HepG2 (cell line): ENCODE measurements around the gene CPM. TPM values are rescaled to one million over a fixed set of nuclear protein-coding genes. Genes with fewer than 3 reads are reported as not detected.

Source experiments
- ELF4 ChIP-seq: sonication (generic); formaldehyde crosslinking; IDR thresholded peaks from 2 replicates; pipeline ENCODE4 v1.5.0; 2020; ENCODE audit warnings: missing genetic modification reagents, mild to moderate bottlenecking, moderate library complexity, borderline replicate concordance
- ESRRA ChIP-seq: sonication (generic); formaldehyde crosslinking; IDR thresholded peaks from 2 replicates; pipeline ENCODE4 v1.5.1; 2020; ENCODE audit warnings: mild to moderate bottlenecking, low read depth, missing genetic modification reagents
- ETV6 ChIP-seq: sonication (generic); formaldehyde crosslinking; conservative IDR thresholded peaks from 2 replicates; pipeline ENCODE4 v1.4.0; 2020; ENCODE audit warnings: missing genetic modification reagents
- GATA4 ChIP-seq: sonication (generic); IDR thresholded peaks from 2 replicates; pipeline ENCODE4 v1.6.1; 2016; ENCODE audit warnings: antibody characterized with exemption, low read depth, borderline replicate concordance
- KLF6 ChIP-seq: IDR thresholded peaks from 2 replicates; pipeline ENCODE4 v1.8.0; 2016; ENCODE audit warnings: missing biosample characterization, missing genetic modification reagents
- MAFF ChIP-seq: IDR thresholded peaks from 2 replicates; pipeline ENCODE4 v1.6.1; 2011; ENCODE audit warnings: low read depth, low read length, improper control_type of control experiment
- MLLT10 ChIP-seq: sonication (generic); formaldehyde crosslinking; IDR thresholded peaks from 2 replicates; pipeline ENCODE4 v1.4.0; 2020; ENCODE audit warnings: missing genetic modification reagents
- MXI1 ChIP-seq: IDR thresholded peaks from 3 replicates; pipeline ENCODE4 v1.6.1; 2012; ENCODE audit warnings: low read depth, low read length, inconsistent platforms, borderline replicate concordance
- RXRA ChIP-seq: sonication (generic); formaldehyde crosslinking; IDR thresholded peaks from 2 replicates; pipeline ENCODE4 v1.5.1; 2020; ENCODE audit warnings: missing genetic modification reagents
- ZFX ChIP-seq: sonication (generic); formaldehyde crosslinking; IDR thresholded peaks from 2 replicates; pipeline ENCODE4 v1.4.0; 2020; ENCODE audit warnings: mild to moderate bottlenecking, low read depth, missing genetic modification reagents, moderate library complexity
- ZNF143 ChIP-seq: sonication (generic); formaldehyde crosslinking; IDR thresholded peaks from 2 replicates; pipeline ENCODE4 v1.4.0; 2020; ENCODE audit warnings: missing genetic modification reagents
- ZNF343 ChIP-seq: sonication (generic); formaldehyde crosslinking; IDR thresholded peaks from 2 replicates; pipeline ENCODE4 v1.4.0; 2020; ENCODE audit warnings: mild to moderate bottlenecking, missing genetic modification reagents
- ZNF44 ChIP-seq: sonication (generic); formaldehyde crosslinking; IDR thresholded peaks from 2 replicates; pipeline ENCODE4 v1.5.1; 2020; ENCODE audit warnings: mild to moderate bottlenecking, missing genetic modification reagents
- ZNF776 ChIP-seq: sonication (generic); formaldehyde crosslinking; IDR thresholded peaks from 2 replicates; pipeline ENCODE4 v1.4.0; 2020; ENCODE audit warnings: mild to moderate bottlenecking, missing genetic modification reagents
- ZSCAN29 ChIP-seq: sonication (generic); formaldehyde crosslinking; conservative IDR thresholded peaks from 2 replicates; pipeline ENCODE4 v1.4.0; 2020; ENCODE audit warnings: mild to moderate bottlenecking, missing genetic modification reagents
- polyA plus RNA-seq, 8 experiments: library from polyadenylated mRNA; depleted of rRNA in 3 of 8; stranded (reverse) in 7 of 8; unstranded in 1 of 8; fragments of >200 nt; fragmentation: Illumina TruSeq in 4 of 8; extraction: Trizol in 4 of 8; gene quantifications; 2 replicates each; pipeline versions ENCODE4 v1.2.1 to v1.2.3, GENCODE V29; 2011 to 2016; ENCODE audit warnings: low read depth in 4 of 8, missing spikeins in 1 of 8, mixed read lengths in 1 of 8; ENCODE audit not compliant: insufficient read depth in 1 of 8
- total RNA-seq, 5 experiments: library from RNA; depleted of rRNA; stranded (reverse); fragments of >200 nt; fragmentation: Illumina TruSeq; extraction: Trizol; gene quantifications; 2 replicates each; pipeline ENCODE4 v1.2.3, GENCODE V29; 2016; ENCODE audit warnings: low read depth in 1 of 5
- TF ChIP-seq, protein P1 (sequence below): sonication (generic); formaldehyde crosslinking; IDR thresholded peaks from 2 replicates; pipeline ENCODE4 v1.8.0; 2022; ENCODE audit warnings: mild to moderate bottlenecking, missing genetic modification reagents; ENCODE audit not compliant: insufficient replicate concordance
- TF ChIP-seq, protein P2 (sequence below): sonication (generic); formaldehyde crosslinking; IDR thresholded peaks from 2 replicates; pipeline ENCODE4 v1.5.0; 2020; ENCODE audit warnings: mild to moderate bottlenecking, missing genetic modification reagents
- TF ChIP-seq, protein P3 (sequence below), 2 experiments: sonication (generic) in 1 of 2; formaldehyde crosslinking in 1 of 2; IDR thresholded peaks; 2 replicates each; pipeline versions ENCODE4 v1.4.0 to v1.6.1; 2018 to 2020; ENCODE audit warnings: missing genetic modification reagents in 2 of 2, borderline replicate concordance in 1 of 2, low read depth in 1 of 2, mild to moderate bottlenecking in 1 of 2, missing biosample characterization in 1 of 2
- TF ChIP-seq, protein P4 (sequence below): sonication (generic); formaldehyde crosslinking; IDR thresholded peaks from 2 replicates; pipeline ENCODE4 v1.5.0; 2020; ENCODE audit warnings: missing genetic modification reagents, mild to moderate bottlenecking, borderline replicate concordance
- TF ChIP-seq, protein P5 (sequence below): sonication (generic); formaldehyde crosslinking; IDR thresholded peaks from 2 replicates; pipeline ENCODE4 v1.4.0; 2020; ENCODE audit warnings: missing genetic modification reagents

The CPM gene
- total and polyA plus RNA-seq, 2 of the 13 experiments (the other 11 are each of a cell fraction or from before 2014, with no cell fraction given), result not detected

DNA sequence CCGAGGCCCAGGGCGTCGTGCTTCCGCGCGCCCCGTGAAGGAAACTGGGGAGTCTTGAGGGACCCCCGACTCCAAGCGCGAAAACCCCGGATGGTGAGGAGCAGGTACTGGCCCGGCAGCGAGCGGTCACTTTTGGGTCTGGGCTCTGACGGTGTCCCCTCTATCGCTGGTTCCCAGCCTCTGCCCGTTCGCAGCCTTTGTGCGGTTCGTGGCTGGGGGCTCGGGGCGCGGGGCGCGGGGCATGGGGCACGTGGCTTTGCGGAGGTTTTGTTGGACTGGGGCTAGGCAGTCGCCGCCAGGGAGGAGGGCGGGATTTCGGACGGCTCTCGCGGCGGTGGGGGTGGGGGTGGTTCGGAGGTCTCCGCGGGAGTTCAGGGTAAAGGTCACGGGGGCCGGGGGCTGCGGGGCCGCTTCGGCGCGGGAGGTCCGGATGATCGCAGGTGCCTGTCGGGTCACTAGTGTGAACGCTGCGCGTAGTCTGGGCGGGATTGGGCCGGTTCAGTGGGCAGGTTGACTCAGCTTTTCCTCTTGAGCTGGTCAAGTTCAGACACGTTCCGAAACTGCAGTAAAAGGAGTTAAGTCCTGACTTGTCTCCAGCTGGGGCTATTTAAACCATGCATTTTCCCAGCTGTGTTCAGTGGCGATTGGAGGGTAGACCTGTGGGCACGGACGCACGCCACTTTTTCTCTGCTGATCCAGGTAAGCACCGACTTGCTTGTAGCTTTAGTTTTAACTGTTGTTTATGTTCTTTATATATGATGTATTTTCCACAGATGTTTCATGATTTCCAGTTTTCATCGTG is 124.4 kb downstream of the CPM start (continued):
- no peak for TF ChIP-seq ZNF44 (CRISPR knock-in tag)
- peak; percentile 76; the same call in 1 of the 2 replicates for TF ChIP-seq KLF6 (CRISPR knock-in tag)
- 0 out of 2 replicates have a peak, but pooled peaks have one; percentile 46 for TF ChIP-seq ETV6 (CRISPR knock-in tag)
- TF ChIP-seq RXRA (CRISPR knock-in tag), result peak; percentile 96
- TF ChIP-seq, protein P1, sequence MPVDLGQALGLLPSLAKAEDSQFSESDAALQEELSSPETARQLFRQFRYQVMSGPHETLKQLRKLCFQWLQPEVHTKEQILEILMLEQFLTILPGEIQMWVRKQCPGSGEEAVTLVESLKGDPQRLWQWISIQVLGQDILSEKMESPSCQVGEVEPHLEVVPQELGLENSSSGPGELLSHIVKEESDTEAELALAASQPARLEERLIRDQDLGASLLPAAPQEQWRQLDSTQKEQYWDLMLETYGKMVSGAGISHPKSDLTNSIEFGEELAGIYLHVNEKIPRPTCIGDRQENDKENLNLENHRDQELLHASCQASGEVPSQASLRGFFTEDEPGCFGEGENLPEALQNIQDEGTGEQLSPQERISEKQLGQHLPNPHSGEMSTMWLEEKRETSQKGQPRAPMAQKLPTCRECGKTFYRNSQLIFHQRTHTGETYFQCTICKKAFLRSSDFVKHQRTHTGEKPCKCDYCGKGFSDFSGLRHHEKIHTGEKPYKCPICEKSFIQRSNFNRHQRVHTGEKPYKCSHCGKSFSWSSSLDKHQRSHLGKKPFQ (CRISPR knock-in tag), result peak; percentile 47
- TF ChIP-seq, protein P2, sequence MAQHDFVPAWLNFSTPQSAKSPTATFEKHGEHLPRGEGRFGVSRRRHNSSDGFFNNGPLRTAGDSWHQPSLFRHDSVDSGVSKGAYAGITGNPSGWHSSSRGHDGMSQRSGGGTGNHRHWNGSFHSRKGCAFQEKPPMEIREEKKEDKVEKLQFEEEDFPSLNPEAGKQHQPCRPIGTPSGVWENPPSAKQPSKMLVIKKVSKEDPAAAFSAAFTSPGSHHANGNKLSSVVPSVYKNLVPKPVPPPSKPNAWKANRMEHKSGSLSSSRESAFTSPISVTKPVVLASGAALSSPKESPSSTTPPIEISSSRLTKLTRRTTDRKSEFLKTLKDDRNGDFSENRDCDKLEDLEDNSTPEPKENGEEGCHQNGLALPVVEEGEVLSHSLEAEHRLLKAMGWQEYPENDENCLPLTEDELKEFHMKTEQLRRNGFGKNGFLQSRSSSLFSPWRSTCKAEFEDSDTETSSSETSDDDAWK (CRISPR knock-in tag), result no peak
- TF ChIP-seq ESRRA (CRISPR knock-in tag), result peak; percentile 14; the same call in 1 of the 2 replicates
- TF ChIP-seq MLLT10, result peak; percentile 98
- 0 out of 2 replicates have a peak, but pooled peaks have one; percentile 33 for TF ChIP-seq ZSCAN29
- TF ChIP-seq, protein P3, sequence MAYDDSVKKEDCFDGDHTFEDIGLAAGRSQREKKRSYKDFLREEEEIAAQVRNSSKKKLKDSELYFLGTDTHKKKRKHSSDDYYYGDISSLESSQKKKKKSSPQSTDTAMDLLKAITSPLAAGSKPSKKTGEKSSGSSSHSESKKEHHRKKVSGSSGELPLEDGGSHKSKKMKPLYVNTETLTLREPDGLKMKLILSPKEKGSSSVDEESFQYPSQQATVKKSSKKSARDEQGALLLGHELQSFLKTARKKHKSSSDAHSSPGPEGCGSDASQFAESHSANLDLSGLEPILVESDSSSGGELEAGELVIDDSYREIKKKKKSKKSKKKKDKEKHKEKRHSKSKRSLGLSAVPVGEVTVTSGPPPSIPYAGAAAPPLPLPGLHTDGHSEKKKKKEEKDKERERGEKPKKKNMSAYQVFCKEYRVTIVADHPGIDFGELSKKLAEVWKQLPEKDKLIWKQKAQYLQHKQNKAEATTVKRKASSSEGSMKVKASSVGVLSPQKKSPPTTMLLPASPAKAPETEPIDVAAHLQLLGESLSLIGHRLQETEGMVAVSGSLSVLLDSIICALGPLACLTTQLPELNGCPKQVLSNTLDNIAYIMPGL (CRISPR knock-in tag; IDR thresholded peaks at IDR 0.05; ENCODE audit: borderline replicate concordance in 1 of 2, low read depth in 1 of 2), result no peak; a peak in 1 of 4 replicates
- peak; percentile 9; the same call in 1 of the 2 replicates for TF ChIP-seq ZNF343 (CRISPR knock-in tag)
- TF ChIP-seq GATA4, result peak; percentile 66; the same call in 1 of the 2 replicates
- no peak for TF ChIP-seq ZNF143 (CRISPR knock-in tag)
- TF ChIP-seq MAFF, result peak; percentile 63
- TF ChIP-seq MXI1, result peak; percentile 35; the same call in 2 of the 3 replicates
- TF ChIP-seq, protein P4, sequence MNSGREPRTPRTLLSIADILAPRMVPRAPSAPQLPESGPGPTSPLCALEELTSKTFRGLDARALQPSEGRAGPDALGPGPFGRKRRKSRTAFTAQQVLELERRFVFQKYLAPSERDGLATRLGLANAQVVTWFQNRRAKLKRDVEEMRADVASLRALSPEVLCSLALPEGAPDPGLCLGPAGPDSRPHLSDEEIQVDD (CRISPR knock-in tag), result no peak
- no peak for TF ChIP-seq ELF4 (CRISPR knock-in tag)
- peak; percentile 59 for TF ChIP-seq ZFX (CRISPR knock-in tag)
- TF ChIP-seq, protein P5, sequence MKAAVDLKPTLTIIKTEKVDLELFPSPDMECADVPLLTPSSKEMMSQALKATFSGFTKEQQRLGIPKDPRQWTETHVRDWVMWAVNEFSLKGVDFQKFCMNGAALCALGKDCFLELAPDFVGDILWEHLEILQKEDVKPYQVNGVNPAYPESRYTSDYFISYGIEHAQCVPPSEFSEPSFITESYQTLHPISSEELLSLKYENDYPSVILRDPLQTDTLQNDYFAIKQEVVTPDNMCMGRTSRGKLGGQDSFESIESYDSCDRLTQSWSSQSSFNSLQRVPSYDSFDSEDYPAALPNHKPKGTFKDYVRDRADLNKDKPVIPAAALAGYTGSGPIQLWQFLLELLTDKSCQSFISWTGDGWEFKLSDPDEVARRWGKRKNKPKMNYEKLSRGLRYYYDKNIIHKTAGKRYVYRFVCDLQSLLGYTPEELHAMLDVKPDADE (CRISPR knock-in tag), result no peak
- TF ChIP-seq ZNF776 (CRISPR knock-in tag), result peak; percentile 44; the same call in 1 of the 2 replicates
